Psoas muscle (tissue), 8 donors: ENCODE data around the gene MRPL36. TPM values are rescaled to one million over a fixed set of nuclear protein-coding genes. Genes with fewer than 3 reads are reported as not detected.

Source experiments
- ATAC-seq, 4 donors: fragments of 200-7000 bp; cut with Tn5 transposase; one replicate each; pipeline ENCODE4 v1.9.1; 2020; ENCODE audit warnings: moderate library complexity in 3 of 4, mild to moderate bottlenecking in 2 of 4
- DNase-seq, 2 donors: peaks; one replicate each; pipeline ENCODE4 v3.0.0-alpha.2; 2020
- H3K27ac ChIP-seq: fragments of 200-600 bp; one replicate; pipeline ENCODE4 v1.8.0; 2022
- H3K27me3 ChIP-seq, 3 donors: fragments of 200-600 bp in 1 of 3; one replicate each; pipeline versions ENCODE4 v1.6.1 to v1.8.0; 2013 to 2022; ENCODE audit warnings: low read length in 2 of 3, mild to moderate bottlenecking in 2 of 3, moderate library complexity in 1 of 3; ENCODE audit not compliant: insufficient read depth in 3 of 3
- H3K36me3 ChIP-seq, 2 donors: fragments of 200-600 bp in 1 of 2; one replicate each; pipeline versions ENCODE4 v1.6.1 to v1.8.0; 2013 to 2022; ENCODE audit warnings: low read depth in 1 of 2, mild to moderate bottlenecking in 1 of 2, moderate library complexity in 1 of 2; ENCODE audit not compliant: insufficient read depth in 1 of 2
- H3K4me1 ChIP-seq: fragments of 200-600 bp; one replicate; pipeline ENCODE4 v1.8.0; 2022
- H3K4me3 ChIP-seq: fragments of 200-600 bp; one replicate; pipeline ENCODE4 v1.8.0; 2022; ENCODE audit warnings: mild to moderate bottlenecking
- H3K9me3 ChIP-seq: fragments of 200-600 bp; one replicate; pipeline ENCODE4 v1.8.0; 2022
- WGBS, 3 donors: extraction: QIAGEN DNeasy Blood & Tissue Kit; methylation state at CpG; one replicate each; pipeline versions ENCODE4 v1.1.6 to v1.1.7; 2013; 5-methylcytosine and 5-hydroxymethylcytosine counted together
- intact Hi-C, 2 donors: fragments of 100-400 bp; cut with DNase I; formaldehyde crosslinking; loops; one replicate each; pipeline versions ENCODE4 v1.11.0 to v1.14.2; 2022
- polyA plus RNA-seq, 3 donors: library from polyadenylated mRNA; stranded (reverse); fragments of 200-250 nt; gene quantifications; one replicate each; pipeline ENCODE4 v1.2.3, GENCODE V29; 2013
- total RNA-seq, 4 donors: library from RNA; stranded (reverse); fragmentation: NEBNext Ultra II Directional in 2 of 4; extraction: Animal tissue kit (Norgen Biotek cat#: 25700) in 2 of 4; gene quantifications; one replicate each; pipeline versions ENCODE4 v1.2.1 to v1.2.4, GENCODE V29; 2021 to 2023
- TF ChIP-seq, protein P1 (sequence below): fragments of 200-600 bp; IDR thresholded peaks from one replicate; pipeline ENCODE4 v1.8.0; 2022; ENCODE audit warnings: antibody characterized with exemption
- donor health status: healthy with polysubstance abuse.
- donor health status: DM: no; HTN: no; CAD: no; lungs with moderate emphysema.
- donor health status: Bipolar disorder and iron deficiency.
- donor health status: healthy.
- donor health status: DM: yes; HTN: yes; CAD: no.
- donor health status: DM: no; HTN: no; CAD: no.
- donor health status: DM: no; HTN: no; CAD: no.
- donor health status: DM: yes; HTN: yes; CAD: no.

The MRPL36 gene
- total and polyA plus RNA-seq, 7 donors = 61.6 to 216 (median 111) TPM

DNA sequence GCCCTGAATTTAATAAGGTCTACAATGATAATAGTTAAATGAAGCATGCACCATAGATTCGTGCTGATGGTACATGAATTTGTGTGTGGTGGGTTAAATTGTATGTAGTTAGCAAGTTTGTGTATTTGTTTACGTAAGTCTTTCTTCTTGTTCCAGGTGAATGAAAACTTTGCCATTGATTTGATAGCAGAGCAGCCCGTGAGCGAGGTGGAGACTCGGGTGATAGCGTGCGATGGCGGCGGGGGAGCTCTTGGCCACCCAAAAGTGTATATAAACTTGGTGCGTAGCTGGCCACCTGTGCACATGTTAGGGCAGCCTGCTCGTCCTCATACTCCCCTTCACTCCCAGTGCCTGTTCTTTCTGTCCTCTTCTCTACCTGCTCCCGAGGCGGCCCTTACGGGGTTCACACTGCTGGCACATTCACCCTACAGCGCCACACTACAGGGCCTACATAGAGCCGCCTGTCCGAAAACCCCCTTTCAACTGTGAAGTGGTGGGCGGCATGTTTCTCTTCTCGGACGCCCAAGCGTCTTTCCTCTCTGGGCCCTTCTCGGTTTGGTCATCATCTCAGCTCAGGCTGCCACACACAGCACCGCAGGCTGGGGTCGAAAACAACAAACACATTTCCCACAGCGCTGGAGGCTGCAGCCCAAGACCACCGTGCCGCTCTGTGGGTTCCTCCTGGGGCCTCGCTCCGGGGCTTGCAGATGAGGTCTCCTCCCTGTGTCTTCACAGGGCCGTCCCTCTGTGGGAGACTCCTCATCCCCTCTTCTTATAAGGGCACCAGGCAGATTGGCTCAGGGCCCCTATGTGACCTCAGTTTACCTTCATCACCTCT is 14.8 kb upstream of the MRPL36 start:
- Histone ChIP-seq H3K27ac (no peak overlapping the region), H3K36me3 (peaks cover 10 to 93% of the 10 kb centered on the region in 2 donors), H3K9me3 (peaks cover 4% of the 10 kb centered on the region), H3K4me1 (peaks cover 14% of the 10 kb centered on the region), H3K4me3 (no peak overlapping the region), H3K27me3 (no peaks in the 10 kb centered on the region)
- DNase-seq (peak in 1 of 2 donors; percentile 39), ATAC-seq (no peak)
- intact Hi-C loops = no loop called here
- WGBS, 3 donors = 95 to 97% (median 95%) methylated on average over 30 of the region's 30 CpGs
- TF ChIP-seq, protein P1, sequence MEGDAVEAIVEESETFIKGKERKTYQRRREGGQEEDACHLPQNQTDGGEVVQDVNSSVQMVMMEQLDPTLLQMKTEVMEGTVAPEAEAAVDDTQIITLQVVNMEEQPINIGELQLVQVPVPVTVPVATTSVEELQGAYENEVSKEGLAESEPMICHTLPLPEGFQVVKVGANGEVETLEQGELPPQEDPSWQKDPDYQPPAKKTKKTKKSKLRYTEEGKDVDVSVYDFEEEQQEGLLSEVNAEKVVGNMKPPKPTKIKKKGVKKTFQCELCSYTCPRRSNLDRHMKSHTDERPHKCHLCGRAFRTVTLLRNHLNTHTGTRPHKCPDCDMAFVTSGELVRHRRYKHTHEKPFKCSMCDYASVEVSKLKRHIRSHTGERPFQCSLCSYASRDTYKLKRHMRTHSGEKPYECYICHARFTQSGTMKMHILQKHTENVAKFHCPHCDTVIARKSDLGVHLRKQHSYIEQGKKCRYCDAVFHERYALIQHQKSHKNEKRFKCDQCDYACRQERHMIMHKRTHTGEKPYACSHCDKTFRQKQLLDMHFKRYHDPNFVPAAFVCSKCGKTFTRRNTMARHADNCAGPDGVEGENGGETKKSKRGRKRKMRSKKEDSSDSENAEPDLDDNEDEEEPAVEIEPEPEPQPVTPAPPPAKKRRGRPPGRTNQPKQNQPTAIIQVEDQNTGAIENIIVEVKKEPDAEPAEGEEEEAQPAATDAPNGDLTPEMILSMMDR = no peak

DNA sequence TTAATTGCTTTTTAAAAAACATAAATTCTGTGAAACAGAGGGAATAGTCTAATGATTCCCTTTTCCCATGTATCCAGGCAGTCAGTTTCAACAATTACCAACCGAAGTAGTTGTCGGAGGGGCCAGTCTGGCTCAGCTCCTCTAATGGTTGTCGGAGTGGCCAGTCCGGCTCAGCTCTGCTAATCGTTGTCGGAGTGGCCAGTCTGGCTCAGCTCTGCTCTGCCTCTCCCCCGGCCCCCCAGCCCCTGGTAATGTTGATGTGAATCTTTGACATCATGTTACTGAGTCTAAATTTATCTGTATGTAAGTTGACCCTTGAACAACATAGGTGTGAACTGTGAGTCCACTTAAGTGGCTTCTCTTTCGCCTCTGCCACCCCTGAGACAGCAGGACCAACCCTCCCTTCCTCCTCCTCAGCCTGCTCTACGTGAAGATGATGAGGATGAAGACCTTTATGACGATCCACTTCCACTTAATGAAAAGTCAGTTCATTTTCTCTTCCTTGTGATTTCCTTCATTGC is 11.0 kb upstream of the MRPL36 start:
- 50 to 73% (median 68%) methylated on average over 10 of the region's 10 CpGs for WGBS, 3 donors
- intact Hi-C loops = loop anchor here in 1 of 2 donors (1.0 kb wide), 1 partner anchor 47 kb away; no protein-coding TSS in a partner anchor
- TF ChIP-seq, protein P1 = no peak
- peaks cover 5 to 95% of the 10 kb centered on the region in 2 donors for H3K36me3 ChIP-seq
- peaks cover 14% of the 10 kb centered on the region for H3K4me1 ChIP-seq
- no peaks in the 10 kb centered on the region for H3K27me3 ChIP-seq
- H3K4me3 ChIP-seq = no peak overlapping the region
- H3K27ac ChIP-seq = peak overlapping the region; percentile 50
- DNase-seq (peak; percentile 6 to 49), ATAC-seq (peak in 3 of 4 donors; percentile 41 to 82 (median 67))
- H3K9me3 ChIP-seq = no peaks in the 10 kb centered on the region

- WGBS, 3 donors = 88 to 94% (median 90%) methylated on average over 32 of the region's 32 CpGs
- H3K27ac ChIP-seq = no peak overlapping the region
- no peak for ATAC-seq
These were observed 9.9 kb upstream of the MRPL36 start for GRCh38 chr5:1809416-1810035.

GRCh38 chr5:1808439-1808838 is 8.8 kb upstream of the MRPL36 start:
- H3K4me3 ChIP-seq = no peak overlapping the region
- H3K27ac ChIP-seq = no peak overlapping the region
- WGBS, 3 donors = 43 to 73% (median 61%) methylated on average over 3 of the region's 3 CpGs
- DNase-seq (no peak), ATAC-seq (no peak)
- intact Hi-C loops = loop anchor here in 1 of 2 donors (10.0 kb wide), 1 partner anchor 464 kb away; the partner anchor contains the start of gene CLPTM1L
- TF ChIP-seq, protein P1 = no peak
- peaks cover 2 to 95% of the 10 kb centered on the region in 2 donors for H3K36me3 ChIP-seq
- H3K4me1 ChIP-seq = peaks cover 23% of the 10 kb centered on the region
- no peaks in the 10 kb centered on the region for H3K9me3 ChIP-seq
- no peaks in the 10 kb centered on the region for H3K27me3 ChIP-seq

More at GRCh38 chr5:1809416-1810035, 9.9 kb upstream of the MRPL36 start:
- TF ChIP-seq, protein P1 = no peak
- peaks cover 14% of the 10 kb centered on the region for H3K4me1 ChIP-seq
- H3K9me3 ChIP-seq = no peaks in the 10 kb centered on the region
- peaks cover 3 to 95% of the 10 kb centered on the region in 2 donors for H3K36me3 ChIP-seq
- H3K27me3 ChIP-seq = no peaks in the 10 kb centered on the region
- DNase-seq = no peak
- H3K4me3 ChIP-seq = no peak overlapping the region
- intact Hi-C loops = loop anchor here in 1 of 2 donors (10.0 kb wide), 1 partner anchor 465 kb away; the partner anchor contains the start of gene CLPTM1L
